Stimulated activated CD4-positive, alpha-beta T cell treated with anti-CD3 and anti-CD28 coated beads, Interleukin-1b, Interleukin-23, amount 100 ng/mL, for 1 hour (primary cell): ENCODE results near the gene ACOT8.

Experiments
- DNase-seq, 2 donors: peaks; one replicate each; pipeline ENCODE4 v3.0.0-alpha.2; 2020; ENCODE audit warnings: low read depth in 2 of 2

Gene ACOT8

DNA sequence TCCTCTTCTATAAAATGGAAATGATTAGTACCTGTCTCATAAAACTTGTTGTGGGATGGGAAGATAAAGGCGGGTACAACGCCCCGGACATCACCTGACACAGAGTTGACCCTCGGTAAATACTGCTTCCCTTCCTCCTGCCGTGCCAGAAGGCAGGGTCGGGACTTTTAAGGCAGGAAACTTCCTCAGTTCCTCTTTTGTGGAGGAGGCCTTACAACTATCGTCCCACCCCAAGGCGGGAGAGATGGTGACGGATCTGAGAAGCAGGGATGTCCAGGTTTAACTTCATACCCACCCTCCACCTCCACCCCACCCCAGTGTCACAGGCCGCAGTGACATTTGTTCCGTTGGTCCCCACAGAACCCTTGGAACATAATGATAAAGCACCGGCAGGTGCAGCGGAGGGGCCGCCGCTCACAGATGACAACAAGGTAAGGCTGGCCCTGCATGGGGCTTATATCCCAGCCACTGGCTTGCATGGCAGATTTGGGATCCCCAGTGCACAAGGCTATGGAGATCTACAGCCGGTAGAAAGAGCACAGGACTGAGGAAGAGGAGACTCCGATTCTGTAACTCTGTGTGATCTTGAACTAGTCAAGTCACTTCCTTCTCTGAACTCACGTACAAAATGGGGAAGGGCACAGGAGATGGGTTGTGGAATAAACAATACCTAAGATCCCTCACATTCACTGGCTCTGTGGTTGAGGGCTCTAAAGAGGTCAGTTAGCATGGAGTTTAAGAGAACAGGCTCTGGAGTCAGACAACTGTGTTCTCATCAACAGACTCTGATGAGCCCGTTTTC lies 64.7 kb downstream of the ACOT8 start:
- no peak for DNase-seq
